ENCODE data around the gene APOBEC3B.
"Not testable (repeated sequence)": the region's sequence is repeated elsewhere in the genome, so short reads cannot be mapped to it uniquely, and the experiment has no call there.

APOBEC3B gene

DNA sequence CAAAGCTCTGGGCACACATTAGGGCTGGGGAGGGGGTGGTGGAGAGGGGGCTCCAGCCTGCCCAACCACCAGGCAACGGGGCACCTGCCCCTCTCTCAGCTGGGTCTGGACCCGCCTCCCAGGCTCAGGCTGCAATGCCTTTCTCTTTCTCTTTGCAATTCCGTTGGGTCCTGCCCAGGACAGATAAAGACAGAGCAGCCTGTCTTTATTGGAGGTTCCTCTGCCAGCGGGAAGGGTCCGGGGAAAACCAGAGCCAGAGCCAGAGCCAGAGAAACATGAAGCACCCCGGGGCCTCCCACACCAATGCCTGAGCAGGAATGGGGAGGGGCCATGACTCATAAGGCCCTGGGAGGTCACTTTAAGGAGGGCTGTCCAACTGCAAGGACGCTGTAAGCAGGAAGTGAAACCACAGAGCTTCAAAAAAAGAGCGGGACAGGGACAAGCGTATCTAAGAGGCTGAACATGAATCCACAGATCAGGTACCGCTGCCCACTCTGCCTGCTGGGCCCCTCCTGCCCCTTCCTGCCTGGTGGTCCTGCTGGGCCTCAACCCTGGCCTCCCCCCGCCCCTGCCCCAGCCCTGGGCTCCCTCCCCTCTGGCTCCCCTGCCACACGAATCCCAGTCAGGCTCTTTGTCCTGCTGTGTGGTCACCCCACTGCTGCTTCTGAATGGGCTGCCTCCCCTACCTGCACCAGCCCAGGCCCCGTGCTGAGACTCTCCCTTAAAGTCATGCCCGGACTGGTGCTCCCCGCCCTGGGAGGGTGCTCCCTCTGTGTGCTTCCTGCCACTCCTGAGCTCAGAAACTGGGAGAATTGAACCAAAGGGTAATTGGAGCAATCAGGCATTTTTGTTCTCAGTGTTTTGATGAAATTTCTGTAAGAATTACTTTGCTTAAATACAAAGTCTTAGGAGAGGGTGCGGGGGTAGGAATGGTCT is at the start of gene APOBEC3B:
Gene APOBEC3B, plus strand, starts transcription at position 356 of the 936 bp plus-strand sequence. Its CDS starts 107 bp downstream, at position 463.
- peak; percentile 65 for DNase-seq

DNA sequence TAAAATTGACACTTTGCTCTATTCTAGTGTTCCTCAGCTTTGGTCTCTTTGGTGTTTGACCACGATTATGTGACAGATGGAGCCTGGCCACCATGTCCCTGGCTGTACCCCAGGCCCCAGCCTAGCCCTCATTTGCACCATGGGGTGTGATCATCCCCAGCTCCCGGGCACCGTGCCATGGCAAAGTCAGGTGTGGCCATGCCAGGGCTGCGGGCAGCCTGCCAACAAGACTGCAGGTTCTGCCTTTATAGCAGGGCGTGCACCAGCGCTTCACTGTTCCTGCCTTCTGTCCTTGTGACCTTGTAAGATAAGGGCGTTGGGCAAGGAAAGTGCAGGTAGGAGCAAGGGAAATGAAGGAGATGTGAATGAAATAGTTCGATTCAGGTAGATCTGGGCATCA is 47.1 kb upstream of the APOBEC3B start:
- DNase-seq, result no peak

DNA sequence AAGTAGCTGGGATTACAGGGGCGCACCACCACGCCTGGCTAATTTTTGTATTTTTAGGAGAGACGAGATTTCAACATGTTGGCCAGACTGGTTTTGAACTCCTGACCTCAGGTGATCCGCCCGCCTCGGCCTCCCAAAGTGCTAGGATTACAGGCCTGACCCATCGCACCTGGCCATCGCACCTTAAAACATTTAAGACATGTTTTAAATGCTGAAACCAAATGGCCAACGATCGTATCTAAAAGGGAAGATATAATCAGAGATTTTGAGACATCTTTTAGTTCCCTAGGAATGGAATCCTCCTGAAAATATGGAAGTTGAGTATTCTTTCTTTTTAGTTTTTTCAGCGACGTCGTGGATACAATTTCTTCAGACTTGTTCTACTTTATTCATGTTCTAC is 46.5 kb upstream of the APOBEC3B start:
- no peak for DNase-seq

DNA sequence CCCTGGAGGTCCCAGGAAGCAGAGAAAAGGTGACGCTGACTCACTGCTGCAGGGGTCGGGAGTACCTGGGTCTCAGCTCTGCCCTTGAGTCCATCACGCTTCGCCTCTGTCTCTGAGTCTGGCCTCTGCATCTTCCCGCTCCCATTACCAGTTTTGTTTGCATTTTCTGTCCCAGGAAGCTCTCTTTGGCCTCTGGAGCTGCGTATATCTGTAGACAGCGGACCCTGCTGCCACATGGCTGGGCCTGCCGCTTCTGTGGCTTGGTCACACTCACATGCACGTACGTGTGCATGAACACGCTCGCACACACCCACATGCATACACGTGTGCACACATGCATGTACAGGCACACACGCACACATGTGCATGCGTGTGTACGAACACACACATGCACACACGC is 45.6 kb upstream of the APOBEC3B start:
- no peak for DNase-seq

DNA sequence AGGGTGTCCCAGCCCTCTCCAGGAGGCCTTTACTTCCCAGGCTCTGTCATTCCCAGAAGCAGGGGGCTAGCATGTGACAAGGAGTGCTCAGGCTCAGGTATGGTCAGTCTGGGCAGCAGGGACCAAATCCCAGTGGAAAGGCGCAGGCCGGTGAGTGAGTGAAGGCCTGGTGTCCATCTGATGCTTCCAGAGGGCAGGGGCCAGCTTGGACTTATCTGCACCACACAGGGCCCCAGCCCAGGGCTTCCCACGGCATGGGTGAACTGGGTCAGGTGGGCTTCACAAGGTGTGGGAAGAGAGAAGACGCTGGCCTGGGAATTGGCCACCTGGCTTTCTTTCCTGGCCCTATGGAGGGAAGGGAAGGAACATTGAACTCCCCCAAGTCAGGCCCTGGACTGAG is 45.1 kb upstream of the APOBEC3B start:
- no peak for DNase-seq

DNA sequence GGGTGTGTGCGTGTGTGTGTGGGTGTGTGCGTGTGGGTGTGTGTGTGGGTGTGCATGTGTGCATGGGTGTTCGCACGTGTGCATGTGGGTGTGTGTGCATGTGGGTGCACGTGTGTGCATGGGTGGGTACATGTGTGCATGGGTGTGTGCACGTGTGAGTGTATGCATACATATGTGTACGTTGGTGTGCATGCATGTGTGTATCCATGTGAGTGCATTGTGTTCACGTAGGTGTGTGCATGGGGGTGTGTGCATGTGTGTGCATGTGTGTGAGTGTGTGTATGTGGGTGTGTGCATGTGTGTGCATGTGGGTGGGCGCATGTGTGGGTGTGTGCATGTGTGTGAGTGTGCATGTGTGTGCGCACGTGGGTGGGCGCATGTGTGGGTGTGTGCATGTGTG is 44.6 kb upstream of the APOBEC3B start:
- DNase-seq, result no peak

DNA sequence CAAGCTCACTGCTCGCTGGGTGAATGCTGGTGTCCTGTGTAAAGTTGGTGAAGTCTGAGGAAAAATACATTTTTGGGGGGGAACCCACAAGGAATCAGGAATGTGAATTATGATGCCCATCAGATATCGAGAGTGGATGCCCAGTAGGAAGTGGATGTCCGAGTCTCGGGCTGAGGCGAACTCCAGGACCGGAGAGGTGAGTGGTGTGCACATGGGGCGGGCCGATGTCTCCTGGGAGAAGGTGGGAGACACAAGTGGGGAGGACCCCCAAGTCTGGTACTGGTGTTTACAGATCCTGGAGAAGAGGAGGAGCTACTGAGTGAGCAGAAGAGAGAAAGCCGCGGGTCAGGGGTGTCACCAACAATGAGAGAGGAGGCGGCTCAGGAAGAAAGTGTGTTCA is 43.9 kb upstream of the APOBEC3B start:
- no peak for DNase-seq

DNA sequence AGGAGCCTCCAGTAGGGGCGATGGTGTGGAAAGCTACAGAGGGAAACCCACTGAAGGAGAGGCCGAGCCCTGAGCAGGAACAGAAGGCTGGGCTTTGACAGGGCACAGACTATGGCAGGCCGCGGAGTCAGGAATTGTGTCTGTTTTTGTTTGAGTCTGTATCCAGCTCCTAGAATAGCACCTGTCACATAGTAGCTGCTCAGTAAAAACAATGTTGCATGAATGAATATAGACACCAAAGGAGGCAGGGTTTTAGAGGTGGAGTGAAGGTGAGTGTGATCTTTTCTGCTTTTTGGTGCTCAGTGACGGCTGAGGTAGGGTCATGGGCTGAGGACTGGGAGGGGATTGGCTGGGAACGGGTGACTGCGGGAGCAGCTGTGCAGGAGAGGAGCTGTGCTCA is 43.2 kb upstream of the APOBEC3B start:
- no peak for DNase-seq

DNA sequence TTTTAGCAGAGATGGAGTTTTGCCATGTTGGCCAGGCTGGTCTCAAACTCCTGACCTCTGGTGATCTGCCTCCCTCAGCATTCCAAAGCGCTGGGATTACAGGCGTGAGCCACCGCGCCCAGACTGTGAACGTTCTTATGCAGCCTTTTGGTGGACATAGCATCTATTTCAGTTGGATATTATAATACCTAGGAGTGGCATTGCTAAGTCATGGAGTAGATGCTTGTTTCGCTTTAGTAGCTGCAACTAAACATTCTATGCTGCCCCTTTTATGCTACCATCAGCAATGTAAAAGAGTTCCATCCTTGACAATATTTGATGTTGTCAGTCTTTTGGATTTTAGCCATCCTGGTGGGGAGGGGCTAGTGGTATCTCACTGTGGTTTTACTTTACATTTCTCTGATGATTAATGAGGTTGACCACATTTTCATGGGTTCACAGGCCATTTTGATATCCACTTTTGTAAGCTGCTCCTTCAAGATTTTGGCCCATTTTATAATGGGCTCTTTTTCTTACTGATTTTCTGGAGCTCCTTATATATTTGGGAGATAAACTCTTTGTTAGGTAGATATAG is 41.2 kb upstream of the APOBEC3B start:
- no peak for DNase-seq

DNA sequence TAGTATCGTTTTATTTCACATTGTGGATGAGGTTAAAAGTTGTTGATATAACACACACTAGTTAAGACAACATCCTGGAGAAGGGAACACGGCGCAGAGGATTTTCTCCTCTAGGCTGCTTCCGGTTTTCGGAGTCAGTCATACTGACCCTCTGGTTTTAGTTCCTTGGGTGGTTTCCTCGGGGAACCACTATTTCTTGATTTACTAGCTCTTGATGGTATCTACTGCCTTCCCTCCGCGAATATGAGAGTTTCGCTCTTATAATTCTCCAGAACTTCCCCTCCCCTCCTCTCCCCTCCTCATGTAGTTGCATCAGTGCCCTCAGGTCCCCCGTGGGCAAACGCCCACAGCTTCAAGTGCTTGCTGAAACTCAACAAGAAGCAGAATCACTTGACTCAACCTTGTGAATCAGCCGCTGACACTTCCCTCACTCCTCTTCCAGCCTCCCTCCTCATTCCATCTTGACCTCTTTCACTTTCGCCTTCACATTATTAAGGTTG is 40.6 kb upstream of the APOBEC3B start:
- no peak for DNase-seq

DNA sequence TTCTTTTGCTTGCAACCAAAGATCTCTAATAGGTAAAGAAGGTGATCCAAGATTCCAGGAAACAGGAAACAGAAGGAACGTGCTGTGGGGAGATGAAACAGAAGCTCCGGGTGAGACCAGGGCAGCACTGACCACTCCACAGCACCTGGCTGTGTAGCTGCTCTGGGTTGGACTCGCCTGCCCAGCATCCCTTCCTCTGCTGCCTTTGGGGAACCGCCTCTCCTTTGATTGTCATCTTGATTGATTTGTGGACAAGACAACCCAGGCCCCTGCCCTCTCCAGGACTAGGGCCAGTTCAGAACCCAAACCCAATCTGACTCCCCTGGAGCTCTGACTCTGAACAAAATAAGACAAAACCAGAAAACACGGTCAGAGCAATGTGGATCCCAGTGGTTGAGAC is 39.4 kb upstream of the APOBEC3B start:
- no peak for DNase-seq

DNA sequence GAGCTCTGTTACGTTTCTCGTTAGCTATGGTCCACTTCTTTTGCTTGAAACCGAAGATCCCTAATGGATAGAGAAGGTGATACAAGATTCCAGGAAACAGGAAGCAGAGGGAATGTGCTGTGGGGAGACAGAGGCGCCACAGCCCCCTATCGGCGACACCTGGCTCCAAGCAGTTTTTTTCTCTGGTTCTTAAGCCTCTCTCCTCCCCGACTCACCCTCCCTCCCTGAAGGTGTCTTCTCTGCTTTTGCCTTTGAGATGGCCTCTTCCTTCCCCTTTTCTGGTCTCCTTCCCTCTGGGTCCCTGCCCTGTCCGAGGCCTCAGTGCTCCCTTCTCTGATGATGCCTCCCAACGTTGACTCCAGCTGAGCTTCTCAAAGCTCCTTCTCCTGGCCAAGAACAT is 38.9 kb upstream of the APOBEC3B start:
- no peak for DNase-seq

DNA sequence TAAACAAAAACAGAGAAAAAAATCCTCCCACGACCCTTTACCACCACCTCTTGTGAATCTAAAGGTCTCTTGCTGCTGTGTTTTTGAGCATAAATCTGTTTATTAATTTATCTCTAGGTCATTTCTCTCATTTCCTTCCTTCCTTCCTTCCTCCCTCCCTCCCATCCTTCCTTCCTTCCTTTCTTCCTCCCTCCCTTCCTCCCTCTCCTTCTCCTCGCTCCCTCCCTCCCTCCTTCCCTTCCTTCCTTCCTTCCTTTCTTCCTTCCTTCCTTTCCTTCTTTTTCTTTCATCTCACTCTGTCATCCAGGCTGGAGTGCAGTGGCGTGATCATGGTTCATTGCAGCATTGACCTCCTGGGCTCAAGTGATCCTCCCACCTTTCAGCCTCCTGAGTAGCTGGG is 38.3 kb upstream of the APOBEC3B start:
- no peak for DNase-seq

DNA sequence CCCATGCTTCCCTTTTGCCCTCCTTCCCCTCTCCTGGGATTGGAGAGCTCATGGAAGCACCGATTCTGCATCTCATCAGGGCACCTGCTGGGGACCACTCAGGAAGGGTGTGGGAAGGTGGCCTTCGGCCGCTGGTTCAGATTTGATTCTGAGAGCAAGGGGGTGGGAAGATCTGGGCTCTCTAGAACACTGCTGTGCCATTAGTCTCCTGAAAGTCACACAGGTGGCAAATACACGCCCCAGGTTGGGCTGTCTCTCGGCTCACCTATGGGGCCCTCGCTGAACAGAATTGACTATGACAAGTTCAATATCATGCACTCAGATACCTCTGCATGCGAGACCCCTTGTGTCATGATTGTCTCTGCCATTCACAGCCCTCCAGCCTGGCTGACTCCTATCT is 37.5 kb upstream of the APOBEC3B start:
- no peak for DNase-seq

DNA sequence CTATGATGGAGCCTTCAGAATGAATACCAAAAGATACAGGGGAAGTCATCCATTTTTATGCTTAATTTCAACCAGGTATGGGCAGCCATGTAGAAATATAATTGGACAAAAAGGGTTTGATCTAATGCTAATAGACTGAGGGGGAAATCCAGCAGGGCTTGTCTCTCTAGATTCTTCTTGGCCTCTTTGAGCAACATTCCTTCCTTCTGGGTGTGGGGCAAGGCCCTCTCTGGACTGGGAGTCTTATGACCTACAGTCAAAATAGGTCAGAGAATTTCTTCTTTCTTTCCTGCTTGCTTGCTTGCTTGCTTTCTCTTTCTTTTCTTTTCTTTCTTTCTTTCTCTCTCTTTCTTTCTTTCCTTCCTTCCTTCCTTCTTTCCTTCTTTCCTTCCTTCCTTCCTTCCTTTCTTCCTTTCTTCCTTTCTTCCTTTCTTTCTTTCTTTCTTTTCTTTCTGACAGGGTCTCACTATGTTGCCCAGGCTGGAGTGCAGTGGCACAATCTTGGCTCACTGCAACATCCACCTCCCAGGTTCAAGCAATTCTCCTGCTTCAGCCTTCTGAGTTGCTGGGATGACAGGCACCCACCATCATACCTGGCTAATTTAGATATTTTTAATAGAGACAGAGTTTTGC is 36.3 kb upstream of the APOBEC3B start:
- not testable (repeated sequence) for DNase-seq

DNA sequence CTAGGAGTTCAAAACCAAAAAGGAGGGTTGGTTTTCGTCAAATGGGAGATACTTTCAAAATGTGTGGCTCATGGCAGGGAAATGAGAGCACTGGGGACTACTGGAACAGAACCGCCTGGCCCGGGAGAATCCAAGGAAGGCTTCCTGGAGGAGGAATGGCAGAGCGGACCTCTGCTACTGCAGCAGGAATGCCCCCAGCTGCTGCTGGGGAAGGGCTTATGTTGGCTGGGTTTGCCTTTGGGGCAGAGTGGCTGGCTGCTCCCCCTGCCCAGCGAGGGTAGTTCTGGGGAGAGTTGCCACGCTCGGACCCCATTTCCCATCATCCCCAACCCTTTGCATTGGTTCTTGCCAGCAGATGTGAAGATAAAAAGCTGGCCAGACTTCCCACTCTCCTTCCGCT is 35.4 kb upstream of the APOBEC3B start:
- no peak for DNase-seq

DNA sequence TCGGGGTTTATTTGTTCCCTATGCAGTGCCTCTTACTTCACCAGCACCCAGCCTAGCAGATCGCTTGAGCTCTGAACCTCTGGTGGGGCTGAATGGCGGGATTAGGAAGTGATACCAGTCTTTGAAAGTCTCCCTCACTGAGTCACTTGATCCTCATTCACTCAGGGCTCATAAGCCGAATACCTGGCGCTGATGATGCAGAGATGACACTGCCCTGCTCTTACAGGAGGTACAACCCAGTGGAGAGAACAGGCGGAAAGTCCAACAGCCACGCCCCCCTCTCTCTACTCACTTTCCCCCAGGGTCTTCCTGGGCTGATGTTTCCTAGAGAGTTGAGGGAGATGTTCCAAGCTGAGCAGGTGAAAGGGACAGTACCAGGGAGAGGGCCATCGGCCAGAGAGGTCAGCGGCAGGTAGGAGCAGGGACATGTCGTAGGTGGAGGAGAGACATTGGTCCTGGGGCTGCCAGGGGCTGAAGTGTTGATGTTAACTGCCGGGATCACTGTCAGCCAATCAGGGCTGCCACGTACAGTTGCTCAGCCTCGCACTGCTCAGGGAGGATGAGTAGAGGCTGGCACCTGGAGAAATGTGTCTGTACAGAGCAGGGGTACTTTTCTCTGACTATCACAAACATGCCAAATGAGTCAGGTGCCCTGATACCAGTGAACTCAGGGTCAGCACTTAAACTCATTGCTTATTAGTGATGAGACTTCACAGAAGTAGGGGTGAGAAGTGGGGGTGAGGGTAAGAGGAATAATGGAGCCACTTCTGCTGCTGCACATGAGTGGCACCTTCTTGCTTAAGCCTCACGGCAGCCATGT is 34.6 kb upstream of the APOBEC3B start:
- no peak for DNase-seq

DNA sequence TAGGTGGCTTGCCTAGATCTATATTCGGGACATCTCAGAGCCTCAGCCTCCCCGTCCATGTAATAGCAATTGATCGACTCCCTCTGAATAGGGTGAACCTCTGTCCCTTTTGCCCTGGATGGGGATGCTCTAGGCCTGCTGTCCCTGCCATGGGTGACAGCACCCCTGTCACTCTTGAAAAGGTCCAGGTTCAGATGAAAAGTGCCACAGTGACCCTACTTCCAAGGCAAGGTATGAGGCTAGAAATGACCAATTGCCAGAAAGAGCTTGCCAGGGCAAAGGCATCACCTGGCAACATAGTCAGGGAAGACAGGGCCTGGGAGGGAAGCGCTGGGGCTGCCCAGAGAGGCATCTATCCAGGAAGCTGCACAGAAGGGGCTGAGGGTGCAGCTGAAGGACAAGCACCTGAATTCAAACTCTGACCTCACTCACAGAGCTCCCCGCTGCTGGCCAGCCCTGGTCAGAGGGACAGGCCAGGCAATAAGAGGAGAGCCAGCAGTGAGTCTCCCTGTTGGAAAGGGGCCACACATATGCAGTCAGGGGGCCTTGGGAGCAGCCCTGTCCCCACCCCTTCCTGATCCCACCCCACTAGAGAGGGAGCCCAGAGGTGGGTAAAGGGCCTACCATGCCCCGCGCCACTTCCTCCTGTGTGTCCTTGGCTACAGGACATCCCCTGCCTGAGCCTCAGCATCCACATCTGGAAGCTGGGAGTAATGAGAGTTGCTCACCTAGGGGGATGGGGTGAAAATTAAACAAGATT is 33.8 kb upstream of the APOBEC3B start:
- no peak for DNase-seq

DNA sequence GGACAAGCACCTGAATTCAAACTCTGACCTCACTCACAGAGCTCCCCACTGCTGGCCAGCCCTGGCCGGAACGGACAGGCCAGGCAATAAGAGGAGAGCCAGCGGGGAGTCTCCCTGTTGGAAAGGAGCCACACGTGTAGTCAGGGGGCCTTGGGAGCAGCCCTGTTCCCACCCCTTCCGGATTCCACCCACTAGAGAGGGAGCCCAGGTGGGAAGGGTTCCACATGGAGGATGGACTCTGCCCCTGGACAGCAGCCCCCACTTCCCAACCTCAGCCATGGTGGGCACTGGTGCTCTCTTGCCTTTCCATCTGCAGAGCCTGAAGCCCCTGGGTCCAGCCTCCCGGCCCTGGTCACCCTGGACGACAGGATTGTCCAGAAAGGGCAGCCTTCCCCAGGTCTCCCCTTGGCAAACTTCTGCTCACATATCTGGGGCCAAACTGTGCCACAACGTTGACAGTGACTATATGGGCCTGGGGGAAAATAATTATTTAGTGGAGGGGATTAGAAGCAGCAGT is 32.2 kb upstream of the APOBEC3B start:
- no peak for DNase-seq

DNA sequence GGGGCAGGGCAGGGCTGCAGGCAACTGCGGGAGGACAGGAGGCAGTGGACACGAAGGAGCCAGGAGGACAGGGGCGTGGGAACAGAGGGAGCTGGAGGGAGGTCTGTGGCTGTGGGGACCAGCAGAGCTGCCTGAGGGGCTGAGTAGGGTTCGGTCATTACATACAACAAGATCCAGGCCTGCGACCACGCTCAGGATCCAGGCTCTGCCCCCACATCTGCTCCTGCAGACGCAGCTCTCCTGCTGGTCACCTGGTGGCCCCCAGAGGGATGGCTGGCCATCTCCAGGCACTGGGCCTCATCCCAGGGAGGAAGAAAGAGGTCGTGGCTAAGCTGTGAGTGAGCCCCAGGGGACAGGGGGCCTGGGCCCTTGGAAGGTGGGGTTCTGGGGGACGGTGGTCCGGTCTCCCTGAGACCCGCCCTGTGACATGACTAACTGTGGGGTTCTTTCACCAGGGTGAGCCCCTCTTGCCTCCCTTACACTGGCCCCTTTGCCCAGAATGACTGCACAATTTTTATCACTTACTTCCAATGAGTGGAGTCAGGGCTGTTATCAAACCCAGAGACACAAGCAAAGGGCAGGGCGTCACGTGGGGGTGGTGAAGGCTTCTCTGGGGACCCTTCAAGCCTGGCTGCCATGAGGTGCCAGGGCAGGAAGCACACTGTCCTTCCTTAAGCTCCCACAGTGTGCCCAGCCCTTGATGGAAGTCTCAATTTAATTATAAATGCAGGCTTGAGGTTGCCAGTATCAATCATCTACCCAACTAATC is 31.4 kb upstream of the APOBEC3B start:
- DNase-seq, result no peak

DNA sequence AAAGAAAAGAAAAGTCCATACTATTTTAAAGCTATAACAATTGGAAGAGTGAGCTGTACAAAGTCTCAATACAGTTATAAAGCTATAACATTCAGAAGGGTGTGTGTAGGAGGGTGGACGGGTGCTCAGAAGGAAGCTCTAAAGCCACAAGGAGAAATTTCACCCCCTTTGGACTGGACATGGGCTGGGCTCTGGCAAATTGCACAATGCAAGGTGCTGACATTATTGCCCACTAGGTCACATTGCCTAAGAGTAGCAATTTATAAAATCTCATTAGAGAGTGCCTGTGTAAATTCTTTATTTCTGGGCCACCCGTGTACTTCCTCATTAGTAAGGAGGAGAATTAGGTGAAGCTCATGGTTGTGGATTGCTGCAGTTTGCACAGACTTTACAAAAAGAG is 30.4 kb upstream of the APOBEC3B start:
- DNase-seq, result no peak

Measured in activated gamma-delta T cell treated with Interleukin-2 at 50 U/mL for 16 hours (primary cell).